Cerebellar cortex (tissue), 1 donor: ENCODE results near the gene RBBP8NL.

Experiments
- DNase-seq: peaks from one replicate; pipeline ENCODE4 v3.0.0-alpha.2; 2015; ENCODE audit warnings: low spot score

The RBBP8NL gene

GRCh38 chr20:62363920-62364851 lies 63.2 kb downstream of the RBBP8NL start:
- no peak for DNase-seq

DNA sequence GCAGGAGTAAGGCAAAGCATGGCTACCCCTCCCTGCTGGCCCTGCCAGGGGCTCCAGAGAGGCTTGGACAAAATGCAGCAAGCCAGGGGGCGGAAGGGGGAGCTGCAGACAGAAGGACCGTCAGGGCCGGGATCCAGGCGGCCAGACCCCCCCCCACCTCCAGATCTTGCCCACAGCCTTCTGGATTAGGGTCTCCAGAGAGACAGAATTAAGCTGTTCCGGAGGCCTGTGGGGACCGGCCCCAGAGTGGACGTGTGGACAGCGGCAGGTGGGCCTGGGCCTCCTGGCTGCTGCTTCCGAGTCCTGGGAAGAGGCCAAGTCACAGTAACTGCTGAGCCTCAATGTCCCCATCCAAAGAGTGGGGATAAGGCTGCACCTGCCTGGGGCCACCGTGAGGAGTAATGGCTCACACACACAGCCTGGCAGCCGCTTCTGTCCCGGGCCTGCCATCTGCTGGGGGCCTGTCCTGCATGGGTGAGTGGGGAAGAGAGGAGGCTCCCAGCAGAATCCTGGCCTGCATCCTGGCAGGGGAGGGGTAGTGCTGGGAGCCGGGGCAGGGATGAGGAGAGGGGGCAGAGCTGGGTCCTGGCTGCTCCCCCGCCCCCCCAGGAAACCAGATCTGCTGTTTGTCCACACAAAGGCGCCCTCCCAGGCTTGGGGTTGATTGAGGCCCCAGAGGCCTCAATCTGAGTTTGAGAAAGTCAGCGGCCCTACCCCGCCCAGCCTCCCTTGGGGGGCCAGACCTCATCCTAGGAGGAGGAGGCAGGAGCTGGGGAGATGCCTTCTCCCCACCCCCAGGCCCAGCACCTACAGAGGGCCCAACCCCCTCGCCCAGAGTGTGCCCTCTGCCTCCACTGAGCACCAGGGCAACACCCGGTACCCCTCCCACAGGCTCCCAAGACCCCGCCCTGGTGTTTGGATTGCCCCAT lies 64.1 kb downstream of the RBBP8NL start:
- peak; percentile 58 for DNase-seq

DNA sequence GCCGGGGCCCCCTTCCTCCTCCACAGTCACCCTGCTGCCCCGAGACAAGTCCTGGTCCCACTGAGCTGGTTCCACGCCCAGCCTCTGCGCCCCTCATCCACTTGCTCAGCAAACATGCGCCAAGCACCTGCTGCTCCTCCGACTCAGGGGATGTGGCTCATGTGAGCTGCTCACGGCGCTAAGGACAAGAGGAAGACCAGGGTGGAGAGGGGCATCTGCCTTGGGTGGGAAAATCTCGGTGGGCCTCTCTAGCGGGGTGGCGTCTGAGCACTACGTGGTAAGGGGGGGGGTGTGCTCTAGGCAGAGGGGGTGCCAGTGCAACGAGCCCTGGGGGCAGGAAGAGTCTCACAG lies 64.8 kb downstream of the RBBP8NL start:
- no peak for DNase-seq

GRCh38 chr20:62361799-62362589 lies 65.3 kb downstream of the RBBP8NL start:
- DNase-seq: no peak

DNA sequence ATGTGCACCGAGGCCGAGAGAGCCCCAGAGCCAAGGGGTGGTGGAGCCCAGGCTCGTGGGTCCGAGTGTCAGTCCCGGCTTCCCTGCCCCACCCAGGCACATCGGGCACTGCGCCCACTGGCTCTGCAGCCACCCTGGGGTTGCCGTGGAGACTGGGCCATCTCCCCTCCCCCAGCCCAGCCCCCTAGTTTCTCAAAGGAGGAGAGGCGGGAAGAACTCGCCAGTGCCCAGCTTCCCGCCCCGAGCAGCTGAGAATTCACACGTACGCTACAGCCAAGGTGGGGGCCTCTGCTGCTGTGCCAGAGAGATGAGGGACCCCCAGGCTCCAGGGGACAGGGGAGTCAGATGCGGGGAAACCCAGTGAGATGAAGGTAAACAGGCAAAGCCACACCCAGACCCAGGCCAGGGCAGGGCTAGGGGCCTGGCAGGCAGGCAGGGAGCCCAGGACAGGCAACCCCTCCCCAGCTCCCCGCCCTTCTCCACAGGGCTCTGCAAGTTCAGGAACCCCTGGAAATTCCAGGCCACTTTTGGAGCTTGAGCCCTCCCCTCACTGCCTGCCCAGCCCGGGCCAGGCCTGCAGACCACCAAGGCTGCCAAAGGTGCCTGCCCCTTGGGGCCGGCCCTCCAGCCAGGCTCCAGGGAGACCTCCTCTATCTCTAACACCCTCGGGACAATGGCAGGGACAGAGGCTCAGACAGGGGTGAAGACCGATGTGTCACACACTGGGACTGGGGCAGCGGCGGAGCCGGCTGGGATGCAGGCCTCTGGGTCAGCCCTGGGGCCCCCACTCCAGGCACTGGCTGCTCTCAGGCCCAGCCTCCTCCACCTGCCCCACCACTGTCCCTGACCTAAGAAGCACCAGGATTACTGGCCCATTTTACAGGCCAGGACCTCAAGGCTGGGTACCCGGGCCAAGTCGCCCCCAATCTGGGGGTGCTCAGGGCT lies 66.2 kb downstream of the RBBP8NL start:
- no peak for DNase-seq
